ENCODE data around the gene TIGD4.

DNA sequence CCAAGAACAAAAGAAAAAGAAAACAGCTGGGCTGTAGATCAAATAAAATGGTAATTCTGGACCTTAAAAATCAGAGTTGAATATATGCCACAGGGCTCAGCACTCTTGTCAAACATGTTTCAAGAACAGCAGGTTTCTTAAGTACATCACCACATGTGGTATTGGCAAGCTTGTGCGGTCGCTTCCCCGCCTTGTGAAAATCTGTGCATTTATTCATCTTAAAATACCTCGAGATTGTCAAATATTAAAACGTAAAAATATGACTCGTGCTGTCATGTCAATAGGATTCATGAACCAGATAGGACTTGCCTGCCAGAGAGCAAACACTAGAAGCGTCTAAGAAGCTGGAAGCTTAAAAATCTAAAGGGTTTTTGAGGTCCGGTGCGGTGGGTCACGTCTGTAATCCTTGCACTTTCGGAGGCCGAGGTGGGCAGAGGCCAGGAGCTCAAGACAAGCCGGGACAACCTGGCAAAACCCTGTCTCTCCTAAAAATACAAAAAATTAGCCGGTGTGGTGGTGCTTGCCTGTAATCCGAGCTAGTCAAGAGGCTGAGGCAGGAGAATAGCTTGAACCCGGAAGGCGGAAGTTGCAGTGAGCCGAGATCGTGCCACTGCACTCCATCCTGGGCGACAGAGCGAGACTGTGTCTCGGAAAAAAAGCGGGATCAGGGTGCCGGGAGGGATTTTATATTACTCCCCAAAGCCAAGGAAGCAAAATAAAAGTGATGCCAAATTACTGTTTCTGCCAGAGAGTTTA lies 59.6 kb downstream of the TIGD4 start:
- TF ChIP-seq, protein P1, sequence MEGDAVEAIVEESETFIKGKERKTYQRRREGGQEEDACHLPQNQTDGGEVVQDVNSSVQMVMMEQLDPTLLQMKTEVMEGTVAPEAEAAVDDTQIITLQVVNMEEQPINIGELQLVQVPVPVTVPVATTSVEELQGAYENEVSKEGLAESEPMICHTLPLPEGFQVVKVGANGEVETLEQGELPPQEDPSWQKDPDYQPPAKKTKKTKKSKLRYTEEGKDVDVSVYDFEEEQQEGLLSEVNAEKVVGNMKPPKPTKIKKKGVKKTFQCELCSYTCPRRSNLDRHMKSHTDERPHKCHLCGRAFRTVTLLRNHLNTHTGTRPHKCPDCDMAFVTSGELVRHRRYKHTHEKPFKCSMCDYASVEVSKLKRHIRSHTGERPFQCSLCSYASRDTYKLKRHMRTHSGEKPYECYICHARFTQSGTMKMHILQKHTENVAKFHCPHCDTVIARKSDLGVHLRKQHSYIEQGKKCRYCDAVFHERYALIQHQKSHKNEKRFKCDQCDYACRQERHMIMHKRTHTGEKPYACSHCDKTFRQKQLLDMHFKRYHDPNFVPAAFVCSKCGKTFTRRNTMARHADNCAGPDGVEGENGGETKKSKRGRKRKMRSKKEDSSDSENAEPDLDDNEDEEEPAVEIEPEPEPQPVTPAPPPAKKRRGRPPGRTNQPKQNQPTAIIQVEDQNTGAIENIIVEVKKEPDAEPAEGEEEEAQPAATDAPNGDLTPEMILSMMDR (IDR thresholded peaks at IDR 0.05; ENCODE audit: low read depth, low read length), result no peak
- no peak for TF ChIP-seq EZH2phosphoT487 (IDR thresholded peaks at IDR 0.05; ENCODE audit: low read depth)

Measured in OCI-LY3 (cell line).